Epithelial cell of proximal tubule (primary cell): Measurements from ENCODE around the gene ANKRD33B. TPM values are rescaled to one million over a fixed set of nuclear protein-coding genes. Genes with fewer than 3 reads are reported as not detected.

Source experiments
- DNase-seq: peaks from one replicate; pipeline ENCODE4 v3.0.0-alpha.2; 2011; ENCODE audit warnings: low read depth
- H3K4me3 ChIP-seq: 2 replicates; pipeline ENCODE4 v1.5.1; 2011; ENCODE audit warnings: low read depth, mild to moderate bottlenecking, low read length
- CTCF ChIP-seq: conservative IDR thresholded peaks from 2 replicates; pipeline ENCODE4 v1.5.1; 2012; ENCODE audit warnings: low read depth, mild to moderate bottlenecking, low read length
- total RNA-seq: library from RNA; depleted of rRNA; stranded (reverse); fragments of >200 nt; gene quantifications from 2 replicates; pipeline ENCODE4 v1.2.3, GENCODE V29; 2015

Gene ANKRD33B
- total RNA-seq, 1 donor from 2014 or later = 2.3 TPM

GRCh38 chr5:10667431-10668057, 103.7 kb downstream of the ANKRD33B start:
- DNase-seq = no peak
- no peak overlapping the region for H3K4me3 ChIP-seq
- no peak for TF ChIP-seq CTCF

GRCh38 chr5:10668697-10669096, 104.8 kb downstream of the ANKRD33B start:
- no peak for TF ChIP-seq CTCF
- no peak for DNase-seq

GRCh38 chr5:10669983-10670382, 106.1 kb downstream of the ANKRD33B start:
- no peak for DNase-seq
- H3K4me3 ChIP-seq = no peak overlapping the region
- no peak for TF ChIP-seq CTCF

More at GRCh38 chr5:10668697-10669096, 104.8 kb downstream of the ANKRD33B start:
- H3K4me3 ChIP-seq = no peak overlapping the region

GRCh38 chr5:10671041-10672008, 107.5 kb downstream of the ANKRD33B start:
- no peak for TF ChIP-seq CTCF
- no peak overlapping the region for H3K4me3 ChIP-seq
- no peak for DNase-seq

- no peak overlapping the region for H3K4me3 ChIP-seq
- no peak for TF ChIP-seq CTCF
- no peak for DNase-seq
Measured at GRCh38 chr5:10672146-10673016, 108.5 kb downstream of the ANKRD33B start.

GRCh38 chr5:10673017-10673389, 109.1 kb downstream of the ANKRD33B start:
- no peak for DNase-seq
- no peak overlapping the region for H3K4me3 ChIP-seq
- TF ChIP-seq CTCF = no peak
